Measurements from ENCODE around the gene KCNQ4.

DNA sequence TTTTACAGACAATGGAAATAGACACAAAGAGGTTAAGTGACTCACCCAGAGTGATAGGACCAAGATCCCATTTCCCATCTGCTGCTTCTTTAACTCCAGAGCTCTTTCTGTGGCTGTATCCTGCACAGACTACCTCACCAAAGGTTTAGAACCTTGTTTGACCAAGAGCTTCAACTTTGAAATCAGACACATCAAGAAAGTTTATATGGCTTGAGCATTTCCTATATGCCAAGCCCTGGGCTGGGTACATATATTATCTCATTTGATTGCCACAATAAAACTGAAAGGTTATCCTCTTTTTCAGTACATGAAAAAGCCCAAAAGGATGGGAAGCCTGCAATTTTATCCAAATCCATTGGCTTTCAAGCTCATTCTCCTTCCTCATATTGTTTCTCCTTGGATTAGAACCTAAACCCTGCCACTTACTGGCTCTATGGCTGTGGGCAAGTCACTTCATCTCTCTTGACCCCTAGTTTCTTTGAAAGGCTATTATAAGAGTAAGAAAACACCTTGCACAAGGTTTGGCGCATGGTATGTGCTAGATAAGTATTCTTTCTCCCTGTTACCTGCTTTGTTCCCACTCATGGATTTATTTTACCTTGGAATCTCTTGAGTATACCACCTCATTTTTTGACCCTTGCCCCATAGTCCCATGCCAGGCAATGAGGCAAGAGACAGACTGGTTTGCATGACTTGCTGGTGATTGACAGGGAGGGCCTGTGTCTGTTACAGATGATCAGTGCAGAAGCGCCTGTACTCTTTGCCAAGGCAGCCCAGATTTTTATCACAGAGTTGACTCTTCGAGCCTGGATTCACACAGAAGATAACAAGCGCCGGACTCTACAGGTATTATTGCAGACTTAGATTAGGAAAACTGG lies 34.5 kb upstream of the KCNQ4 start:
- TF ChIP-seq CTCF (IDR thresholded peaks at IDR 0.05; ENCODE audit: low read depth, low read length, poor library complexity, severe bottlenecking) (no peak), EZH2phosphoT487 (IDR thresholded peaks at IDR 0.05; ENCODE audit: borderline replicate concordance, low read length) (no peak)

All from DOHH2 (cell line).